Neural progenitor cell (in vitro differentiated cells): ENCODE data around the gene CTNNBIP1.

Experiments
- EZH2 ChIP-seq: fragments of 200-600 bp; sonication (generic); IDR thresholded peaks from 2 replicates; pipeline ENCODE4 v1.6.1; 2017; ENCODE audit warnings: antibody characterized with exemption, mild to moderate bottlenecking, moderate library complexity
- EZH2phosphoT487 ChIP-seq: fragments of 200-600 bp; sonication (generic); IDR thresholded peaks from 2 replicates; pipeline ENCODE4 v1.6.1; 2017; ENCODE audit warnings: antibody characterized with exemption
- TF ChIP-seq, protein P1 (sequence below): fragments of 200-600 bp; sonication (generic); IDR thresholded peaks from 2 replicates; pipeline ENCODE4 v1.5.1; 2017; ENCODE audit warnings: antibody characterized with exemption, mild to moderate bottlenecking

DNA sequence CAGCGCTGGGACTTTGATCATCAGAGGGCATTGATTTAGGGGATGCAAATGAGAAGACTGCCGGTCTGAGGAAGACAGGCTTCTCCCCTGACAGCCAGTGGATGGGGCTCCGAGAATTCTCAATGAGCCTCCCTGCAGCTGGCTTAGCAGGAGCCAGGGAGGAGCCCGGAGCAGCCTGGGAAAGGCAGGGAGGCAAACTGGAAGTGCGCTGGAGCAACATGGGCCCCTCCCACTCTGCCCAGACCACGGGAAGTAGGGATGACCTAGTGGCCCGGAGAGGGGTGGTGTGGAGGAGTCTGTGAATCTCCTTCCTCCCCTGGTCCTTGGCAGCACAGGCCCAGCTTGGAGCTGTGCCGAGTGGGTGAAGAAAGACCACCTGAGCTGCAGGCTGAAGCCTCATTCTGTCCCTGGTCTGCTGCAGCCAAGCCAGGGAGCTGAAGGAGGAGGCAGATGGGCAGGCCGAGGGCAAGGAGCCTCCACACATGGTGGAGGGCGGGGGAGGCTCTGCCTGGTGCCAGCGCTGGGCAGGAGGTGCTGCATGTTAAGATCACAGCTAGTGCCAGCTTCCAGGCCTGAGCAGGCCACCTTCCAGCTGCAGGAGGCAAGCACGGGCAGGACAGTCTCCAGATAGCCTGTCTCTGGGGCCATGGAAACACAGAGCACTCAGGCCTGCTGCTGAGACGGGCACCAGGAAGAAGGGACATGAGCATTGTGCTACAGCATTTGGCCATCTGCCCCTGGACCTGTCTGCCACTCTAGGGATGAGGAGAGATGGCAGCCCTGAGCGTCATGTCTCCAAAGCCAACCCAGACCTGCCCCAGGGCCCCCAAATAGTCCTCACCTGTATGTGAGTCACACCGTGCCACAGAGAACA lies 74.1 kb downstream of the CTNNBIP1 start:
- TF ChIP-seq, protein P1, sequence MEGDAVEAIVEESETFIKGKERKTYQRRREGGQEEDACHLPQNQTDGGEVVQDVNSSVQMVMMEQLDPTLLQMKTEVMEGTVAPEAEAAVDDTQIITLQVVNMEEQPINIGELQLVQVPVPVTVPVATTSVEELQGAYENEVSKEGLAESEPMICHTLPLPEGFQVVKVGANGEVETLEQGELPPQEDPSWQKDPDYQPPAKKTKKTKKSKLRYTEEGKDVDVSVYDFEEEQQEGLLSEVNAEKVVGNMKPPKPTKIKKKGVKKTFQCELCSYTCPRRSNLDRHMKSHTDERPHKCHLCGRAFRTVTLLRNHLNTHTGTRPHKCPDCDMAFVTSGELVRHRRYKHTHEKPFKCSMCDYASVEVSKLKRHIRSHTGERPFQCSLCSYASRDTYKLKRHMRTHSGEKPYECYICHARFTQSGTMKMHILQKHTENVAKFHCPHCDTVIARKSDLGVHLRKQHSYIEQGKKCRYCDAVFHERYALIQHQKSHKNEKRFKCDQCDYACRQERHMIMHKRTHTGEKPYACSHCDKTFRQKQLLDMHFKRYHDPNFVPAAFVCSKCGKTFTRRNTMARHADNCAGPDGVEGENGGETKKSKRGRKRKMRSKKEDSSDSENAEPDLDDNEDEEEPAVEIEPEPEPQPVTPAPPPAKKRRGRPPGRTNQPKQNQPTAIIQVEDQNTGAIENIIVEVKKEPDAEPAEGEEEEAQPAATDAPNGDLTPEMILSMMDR: no peak
- TF ChIP-seq EZH2phosphoT487 (no peak), EZH2 (no peak)
